Panc1 (cell line): ENCODE results near the gene RFFL. TPM values are rescaled to one million over a fixed set of nuclear protein-coding genes. Genes with fewer than 3 reads are reported as not detected.
"Not testable (repeated sequence)": the region's sequence is repeated elsewhere in the genome, so short reads cannot be mapped to it uniquely, and the experiment has no call there.

Source experiments
- ATAC-seq: fragments of 200-7000 bp; cut with Tn5 transposase; 2 replicates; pipeline ENCODE4 v1.9.1; 2020; ENCODE audit warnings: mild to moderate bottlenecking, moderate library complexity
- BruUV-seq: library from RNA; stranded (reverse); fragments of 400-500 nt; replicated peaks from 2 replicates; lab custom pipeline; 2021; lab: Mats Ljungman, UMichigan
- CTCF ChIA-PET: fragments of 300-600 bp; sonication (Branson Sonifier 250); formaldehyde crosslinking; loops from one replicate; lab custom pipeline; 2022; ENCODE audit warnings: antibody characterized with exemption; lab: Charles Lee
- POLR2A ChIA-PET: fragments of 300-600 bp; sonication (Branson Sonifier 250); formaldehyde crosslinking; loops from one replicate; lab custom pipeline; 2022; ENCODE audit warnings: antibody characterized with exemption; lab: Charles Lee
- DNase-seq: peaks from one replicate; pipeline ENCODE4 v3.0.0-alpha.2; 2010; ENCODE audit warnings: low read depth, low spot score
- H3K27ac ChIP-seq: 2 replicates; pipeline ENCODE4 v1.5.1; 2011; ENCODE audit warnings: mild to moderate bottlenecking, low read length, inconsistent platforms
- H3K27me3 ChIP-seq: fragments of 200-500 bp; sonication (Bioruptor generic); 2 replicates; pipeline ENCODE4 v1.6.0; 2014; ENCODE audit warnings: low read length, inconsistent platforms; ENCODE audit not compliant: control insufficient read depth, insufficient read depth
- H3K36me3 ChIP-seq: fragments of 200-500 bp; sonication (Bioruptor generic); 2 replicates; pipeline ENCODE4 v1.5.1; 2014; ENCODE audit warnings: inconsistent platforms, mild to moderate bottlenecking, low read length, moderate library complexity; ENCODE audit not compliant: control insufficient read depth, insufficient read depth
- H3K4me1 ChIP-seq: 2 replicates; pipeline ENCODE4 v1.5.1; 2011; ENCODE audit warnings: inconsistent platforms, mild to moderate bottlenecking, low read length, moderate library complexity; ENCODE audit not compliant: control insufficient read depth, insufficient read depth
- H3K4me3 ChIP-seq, 2 experiments: 2 replicates each; pipeline ENCODE4 v1.5.1; 2011 to 2012; ENCODE audit warnings: low read depth in 2 of 2, low read length in 2 of 2, mild to moderate bottlenecking in 2 of 2, inconsistent platforms in 1 of 2, moderate library complexity in 1 of 2
- H3K9me3 ChIP-seq: fragments of 200-500 bp; sonication (Bioruptor generic); 2 replicates; pipeline ENCODE4 v1.5.1; 2014; ENCODE audit warnings: low read depth, mild to moderate bottlenecking, inconsistent platforms, low read length, moderate library complexity; ENCODE audit not compliant: control insufficient read depth, insufficient read depth
- CTCF ChIP-seq: fragments of 450-650 bp; IDR thresholded peaks from 2 replicates; pipeline ENCODE4 v1.5.1; 2017; ENCODE audit warnings: mild to moderate bottlenecking
- POLR2AphosphoS5 ChIP-seq: IDR thresholded peaks from 2 replicates; pipeline ENCODE4 v1.6.1; 2012; ENCODE audit warnings: mild to moderate bottlenecking, low read depth, low read length, moderate library complexity
- REST ChIP-seq, 2 experiments: IDR thresholded peaks; 2 replicates each; pipeline ENCODE4 v1.6.1; 2011 to 2012; ENCODE audit warnings: low read depth in 2 of 2, control low read depth in 1 of 2, low read length in 1 of 2, mild to moderate bottlenecking in 1 of 2, moderate library complexity in 1 of 2; ENCODE audit not compliant: insufficient read depth in 1 of 2
- SIN3A ChIP-seq: IDR thresholded peaks from 2 replicates; pipeline ENCODE4 v1.6.1; 2012; ENCODE audit warnings: low read depth, mild to moderate bottlenecking, low read length, moderate library complexity, borderline replicate concordance; ENCODE audit not compliant: insufficient read depth
- TCF7L2 ChIP-seq: IDR thresholded peaks from 2 replicates; pipeline ENCODE4 v1.6.1; 2011; ENCODE audit warnings: mild to moderate bottlenecking, low read depth, low read length, inconsistent platforms
- in situ Hi-C: cut with HindIII; loops from 2 replicates; pipeline ENCODE4 v1.10.0; 2016; ENCODE audit warnings: low sequenced_read_pairs, low pct_unique_long_range_greater_than_20kb
- intact Hi-C: fragments of 100-400 bp; cut with micrococcal nuclease; formaldehyde crosslinking; loops from one replicate; pipeline ENCODE4 v1.10.0; 2022; ENCODE audit not compliant: unreplicated experiment
- total RNA-seq: library from RNA; stranded (reverse); gene quantifications from one replicate; pipeline ENCODE4 v1.2.1, GENCODE V29; 2021; ENCODE audit not compliant: unreplicated experiment

Gene RFFL
- total RNA-seq, 1 experiment from 2014 or later = 38.4 TPM

GRCh38 chr17:35002876-35003551, 60.5 kb downstream of the RFFL start:
- POLR2A ChIA-PET = no interaction called here
- Histone ChIP-seq H3K4me1 (no peaks in the 10 kb centered on the region), H3K27me3 (no peaks in the 10 kb centered on the region), H3K36me3 (no peaks in the 10 kb centered on the region; the same call in 1 of the 2 replicates), H3K9me3 (no peaks in the 10 kb centered on the region), H3K4me3 (no peak overlapping the region), H3K27ac (no peak overlapping the region)
- DNase-seq (no peak), ATAC-seq (no peak)
- BruUV-seq = no TSS peak
- CTCF ChIA-PET = no interaction called here
- intact Hi-C loops = no loop called here
- no peak for TF ChIP-seq TCF7L2
- TF ChIP-seq CTCF = no peak
- TF ChIP-seq REST (IDR thresholded peaks at IDR 0.05; ENCODE audit: insufficient read depth in 1 of 2, low read depth in 2 of 2, low read length in 1 of 2) = no peak
- no peak for TF ChIP-seq POLR2AphosphoS5
- no peak for TF ChIP-seq SIN3A
- in situ Hi-C loops = no loop called here

GRCh38 chr17:35001549-35001948, 62.0 kb downstream of the RFFL start:
- POLR2A ChIA-PET = no interaction called here
- H3K27ac ChIP-seq = no peak overlapping the region
- H3K4me3 ChIP-seq = no peak overlapping the region
- H3K36me3 ChIP-seq = peaks cover 3% of the 10 kb centered on the region; the same call in 1 of the 2 replicates
- ATAC-seq (no peak), DNase-seq (no peak)
- H3K4me1 ChIP-seq = no peaks in the 10 kb centered on the region
- in situ Hi-C loops (no loop called here), intact Hi-C loops (loop anchor here (2.0 kb wide), 1 partner anchor 87 kb away; no protein-coding TSS in a partner anchor)
- no peaks in the 10 kb centered on the region for H3K27me3 ChIP-seq
- BruUV-seq = no TSS peak
- no peak for TF ChIP-seq POLR2AphosphoS5
- H3K9me3 ChIP-seq = no peaks in the 10 kb centered on the region
- CTCF ChIA-PET = no interaction called here

- intact Hi-C loops = loop anchor here (2.0 kb wide), 1 partner anchor 88 kb away; no protein-coding TSS in a partner anchor
- H3K27ac ChIP-seq, DNase-seq, H3K9me3 ChIP-seq, H3K27me3 ChIP-seq, in situ Hi-C loops, CTCF ChIA-PET, H3K4me1 ChIP-seq, H3K36me3 ChIP-seq, BruUV-seq, H3K4me3 ChIP-seq, ATAC-seq: not testable (repeated sequence)
- POLR2A ChIA-PET = interaction anchor here (0.6 kb wide), 1 partner anchor 26 kb away, joined by 10 read pairs; no protein-coding TSS in a partner anchor
Measured at GRCh38 chr17:35000965-35001364, 62.5 kb downstream of the RFFL start.
